Panc1 (cell line): ENCODE measurements around the gene HIGD2B. TPM values are rescaled to one million over a fixed set of nuclear protein-coding genes. Genes with fewer than 3 reads are reported as not detected.

Source experiments
- ATAC-seq: fragments of 200-7000 bp; cut with Tn5 transposase; 2 replicates; pipeline ENCODE4 v1.9.1; 2020; ENCODE audit warnings: mild to moderate bottlenecking, moderate library complexity
- Bru-seq: library from RNA; stranded (reverse); fragments of 400-500 nt; gene quantifications from one replicate; lab custom pipeline; 2021; lab: Mats Ljungman, UMichigan
- BruChase-seq, 2 experiments: library from RNA; stranded (reverse); fragments of 400-500 nt; gene quantifications; one replicate each; lab custom pipeline; 2021; lab: Mats Ljungman, UMichigan
- BruUV-seq: library from RNA; stranded (reverse); fragments of 400-500 nt; replicated peaks from 2 replicates; lab custom pipeline; 2021; lab: Mats Ljungman, UMichigan
- CTCF ChIA-PET: fragments of 300-600 bp; sonication (Branson Sonifier 250); formaldehyde crosslinking; loops from one replicate; lab custom pipeline; 2022; ENCODE audit warnings: antibody characterized with exemption; lab: Charles Lee
- POLR2A ChIA-PET: fragments of 300-600 bp; sonication (Branson Sonifier 250); formaldehyde crosslinking; loops from one replicate; lab custom pipeline; 2022; ENCODE audit warnings: antibody characterized with exemption; lab: Charles Lee
- DNase-seq: peaks from one replicate; pipeline ENCODE4 v3.0.0-alpha.2; 2010; ENCODE audit warnings: low read depth, low spot score
- H3K27ac ChIP-seq: 2 replicates; pipeline ENCODE4 v1.5.1; 2011; ENCODE audit warnings: mild to moderate bottlenecking, low read length, inconsistent platforms
- H3K27me3 ChIP-seq: fragments of 200-500 bp; sonication (Bioruptor generic); 2 replicates; pipeline ENCODE4 v1.6.0; 2014; ENCODE audit warnings: low read length, inconsistent platforms; ENCODE audit not compliant: control insufficient read depth, insufficient read depth
- H3K36me3 ChIP-seq: fragments of 200-500 bp; sonication (Bioruptor generic); 2 replicates; pipeline ENCODE4 v1.5.1; 2014; ENCODE audit warnings: inconsistent platforms, mild to moderate bottlenecking, low read length, moderate library complexity; ENCODE audit not compliant: control insufficient read depth, insufficient read depth
- H3K4me1 ChIP-seq: 2 replicates; pipeline ENCODE4 v1.5.1; 2011; ENCODE audit warnings: inconsistent platforms, mild to moderate bottlenecking, low read length, moderate library complexity; ENCODE audit not compliant: control insufficient read depth, insufficient read depth
- H3K4me3 ChIP-seq, 2 experiments: 2 replicates each; pipeline ENCODE4 v1.5.1; 2011 to 2012; ENCODE audit warnings: low read depth in 2 of 2, low read length in 2 of 2, mild to moderate bottlenecking in 2 of 2, inconsistent platforms in 1 of 2, moderate library complexity in 1 of 2
- H3K9me3 ChIP-seq: fragments of 200-500 bp; sonication (Bioruptor generic); 2 replicates; pipeline ENCODE4 v1.5.1; 2014; ENCODE audit warnings: low read depth, mild to moderate bottlenecking, inconsistent platforms, low read length, moderate library complexity; ENCODE audit not compliant: control insufficient read depth, insufficient read depth
- CTCF ChIP-seq: fragments of 450-650 bp; IDR thresholded peaks from 2 replicates; pipeline ENCODE4 v1.5.1; 2017; ENCODE audit warnings: mild to moderate bottlenecking
- POLR2AphosphoS5 ChIP-seq: IDR thresholded peaks from 2 replicates; pipeline ENCODE4 v1.6.1; 2012; ENCODE audit warnings: mild to moderate bottlenecking, low read depth, low read length, moderate library complexity
- REST ChIP-seq, 2 experiments: IDR thresholded peaks; 2 replicates each; pipeline ENCODE4 v1.6.1; 2011 to 2012; ENCODE audit warnings: low read depth in 2 of 2, control low read depth in 1 of 2, low read length in 1 of 2, mild to moderate bottlenecking in 1 of 2, moderate library complexity in 1 of 2; ENCODE audit not compliant: insufficient read depth in 1 of 2
- SIN3A ChIP-seq: IDR thresholded peaks from 2 replicates; pipeline ENCODE4 v1.6.1; 2012; ENCODE audit warnings: low read depth, mild to moderate bottlenecking, low read length, moderate library complexity, borderline replicate concordance; ENCODE audit not compliant: insufficient read depth
- TCF7L2 ChIP-seq: IDR thresholded peaks from 2 replicates; pipeline ENCODE4 v1.6.1; 2011; ENCODE audit warnings: mild to moderate bottlenecking, low read depth, low read length, inconsistent platforms
- in situ Hi-C: cut with HindIII; loops from 2 replicates; pipeline ENCODE4 v1.10.0; 2016; ENCODE audit warnings: low sequenced_read_pairs, low pct_unique_long_range_greater_than_20kb
- intact Hi-C: fragments of 100-400 bp; cut with micrococcal nuclease; formaldehyde crosslinking; loops from one replicate; pipeline ENCODE4 v1.10.0; 2022; ENCODE audit not compliant: unreplicated experiment
- long read RNA-seq: library from polyadenylated mRNA; unstranded; transcript quantifications from one replicate; pipeline ENCODE4 v2.0.0, GENCODE V29; 2021; ENCODE audit not compliant: unreplicated experiment
- polyA plus RNA-seq: library from polyadenylated mRNA; unstranded; fragments of >200 nt; gene quantifications from one replicate; pipeline ENCODE4 v1.2.1, GENCODE V29; 2012; ENCODE audit warnings: missing spikeins; ENCODE audit not compliant: insufficient read length
- total RNA-seq: library from RNA; stranded (reverse); gene quantifications from one replicate; pipeline ENCODE4 v1.2.1, GENCODE V29; 2021; ENCODE audit not compliant: unreplicated experiment

The HIGD2B gene
- 0.21 TPM for total RNA-seq
- polyA plus RNA-seq, result not detected
- Bru-seq, nascent RNA, result percentile 33 among the genes with signal in this experiment
- percentile 18 among the genes with signal in this experiment for BruChase-seq, experiment 1, labeled RNA remaining after a 2-hour chase
- percentile 13 among the genes with signal in this experiment for BruChase-seq, experiment 2, labeled RNA remaining after a 6-hour chase
- long read RNA-seq, result 0 reads

- TSS peak; percentile 94 for BruUV-seq
- peak within 1 kb of the TSS; percentile 97 for H3K27ac ChIP-seq
- peak; percentile 78 for DNase-seq
- peak within 1 kb of the TSS; percentile 81 to 99 for H3K4me3 ChIP-seq
- in situ Hi-C loops (no loop called here), intact Hi-C loops (no loop called here)
- H3K9me3 ChIP-seq, result no peaks in the 10 kb centered on the region
- H3K27me3 ChIP-seq, result no peaks in the 10 kb centered on the region
- H3K4me1 ChIP-seq, result peaks cover 4% of the 10 kb centered on the region
- ChIA-PET CTCF (interaction anchor here (0.6 kb wide), 1 partner anchor 128 kb away, joined by 5 read pairs; no protein-coding TSS in a partner anchor), POLR2A (interaction anchor here (0.6 to 0.7 kb wide), 5 partner anchors 19 to 507 kb away, joined by 4 to 7 read pairs (median 4); no protein-coding TSS in a partner anchor)
- ATAC-seq, result peak; percentile 98
- no peaks in the 10 kb centered on the region; the same call in 1 of the 2 replicates for H3K36me3 ChIP-seq
- TF ChIP-seq SIN3A (peak; percentile 89), POLR2AphosphoS5 (peak; percentile 94), REST (IDR thresholded peaks at IDR 0.05; ENCODE audit: insufficient read depth in 1 of 2, low read depth in 2 of 2, low read length in 1 of 2) (no peak), TCF7L2 (no peak)
Observed at GRCh38 chr15:72685925-72686794, at the start of gene HIGD2B, which contains the start of gene BBS4. TSS of gene HIGD2B (minus strand) at chr15:72686182. CDS start at chr15:72676374, 9,808 bp downstream. TSS of gene BBS4 (plus strand) at chr15:72686207. CDS start at chr15:72686228, 21 bp downstream.

GRCh38 chr15:72735111-72735510 lies 49.1 kb upstream of the HIGD2B start:
- in situ Hi-C loops (no loop called here), intact Hi-C loops (loop anchor here (5.0 kb wide), 1 partner anchor 433 kb away; no protein-coding TSS in a partner anchor)
- H3K27ac ChIP-seq, result no peak overlapping the region
- ChIA-PET POLR2A (no interaction called here), CTCF (interaction anchor here (0.6 kb wide), 1 partner anchor 16 kb away, joined by 4 read pairs; no protein-coding TSS in a partner anchor)
- ATAC-seq (no peak), DNase-seq (no peak)
- H3K4me1 ChIP-seq, result no peaks in the 10 kb centered on the region
- BruUV-seq, result no TSS peak
- no peaks in the 10 kb centered on the region for H3K27me3 ChIP-seq
- H3K36me3 ChIP-seq, result no peaks in the 10 kb centered on the region
- H3K4me3 ChIP-seq, result no peak overlapping the region
- no peaks in the 10 kb centered on the region for H3K9me3 ChIP-seq
- TF ChIP-seq TCF7L2, result no peak
- no peak for TF ChIP-seq CTCF
